Measurements from ENCODE around the gene TMEM132A.

The TMEM132A gene

DNA sequence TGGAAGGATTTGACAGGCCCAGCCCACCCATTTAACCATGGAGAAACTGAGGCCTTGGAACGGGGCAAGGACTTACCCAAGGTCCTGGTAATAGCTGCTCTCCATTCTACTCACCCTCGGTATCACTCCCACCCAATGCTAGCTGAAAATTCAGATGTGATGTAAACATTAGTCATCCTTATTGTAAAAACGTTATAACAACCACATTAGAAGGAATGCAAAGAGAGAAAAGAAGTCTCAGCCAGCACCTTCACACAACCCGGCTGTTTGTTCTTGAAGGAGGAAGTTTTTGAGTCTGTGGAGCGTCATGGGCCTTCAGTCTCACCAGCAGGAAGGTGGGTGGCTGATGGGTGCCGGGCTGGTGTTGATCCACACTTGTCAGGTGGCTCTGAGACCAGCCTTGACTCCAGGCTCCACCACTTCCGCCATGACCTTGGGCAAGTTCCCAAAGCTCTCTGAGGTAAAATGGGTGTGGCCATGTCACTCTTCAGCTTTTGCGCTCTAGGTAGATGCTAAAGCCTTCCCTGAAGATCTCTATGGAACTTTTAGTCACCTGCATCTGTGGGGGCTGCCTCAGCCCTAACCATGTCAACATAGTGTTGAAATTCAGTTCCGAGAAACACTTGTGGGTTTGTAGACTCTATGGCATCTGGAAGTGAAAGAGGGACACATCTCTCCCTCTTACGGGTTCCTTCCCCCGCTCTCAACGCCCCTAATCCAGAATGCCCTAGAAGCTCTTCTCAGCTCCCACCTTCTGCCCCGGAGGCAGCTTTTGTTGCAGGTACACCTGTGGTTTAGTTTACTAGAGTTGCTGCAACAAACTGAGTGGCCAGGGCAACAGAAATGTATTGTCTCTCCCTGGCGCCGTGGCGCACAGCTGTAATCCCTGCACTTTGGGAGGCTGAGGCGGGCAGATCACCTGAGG, 62.0 kb downstream of the TMEM132A start:
- Histone ChIP-seq H2AFZ (ENCODE audit: low read depth, low read length) (no peak overlapping the region), H3K4me1 (ENCODE audit: insufficient read depth, low read length) (no peaks in the 10 kb centered on the region), H3K4me2 (ENCODE audit: insufficient read depth, low read length) (no peak overlapping the region), H3K9ac (ENCODE audit: low read depth, low read length) (no peak overlapping the region), H3K9me3 (ENCODE audit: insufficient read depth, low read length, severe bottlenecking) (no peaks in the 10 kb centered on the region), H4K20me1 (ENCODE audit: insufficient read depth, low read length) (no peaks in the 10 kb centered on the region; the same call in 1 of the 2 replicates), H3K36me3 (ENCODE audit: insufficient read depth, low read length) (no peaks in the 10 kb centered on the region), H3K27ac (ENCODE audit: low read length) (no peak overlapping the region), H3K4me3 (ENCODE audit: low read depth in 1 of 2, low read length in 2 of 2) (no peak overlapping the region), H3K79me2 (ENCODE audit: insufficient read depth, low read length) (no peaks in the 10 kb centered on the region), H3K27me3 (ENCODE audit: insufficient read depth, low read length, poor library complexity) (no peaks in the 10 kb centered on the region)
- TF ChIP-seq EZH2 (IDR thresholded peaks at IDR 0.05; ENCODE audit: borderline replicate concordance, low read depth, low read length, severe bottlenecking): no peak
- TF ChIP-seq, protein P1, sequence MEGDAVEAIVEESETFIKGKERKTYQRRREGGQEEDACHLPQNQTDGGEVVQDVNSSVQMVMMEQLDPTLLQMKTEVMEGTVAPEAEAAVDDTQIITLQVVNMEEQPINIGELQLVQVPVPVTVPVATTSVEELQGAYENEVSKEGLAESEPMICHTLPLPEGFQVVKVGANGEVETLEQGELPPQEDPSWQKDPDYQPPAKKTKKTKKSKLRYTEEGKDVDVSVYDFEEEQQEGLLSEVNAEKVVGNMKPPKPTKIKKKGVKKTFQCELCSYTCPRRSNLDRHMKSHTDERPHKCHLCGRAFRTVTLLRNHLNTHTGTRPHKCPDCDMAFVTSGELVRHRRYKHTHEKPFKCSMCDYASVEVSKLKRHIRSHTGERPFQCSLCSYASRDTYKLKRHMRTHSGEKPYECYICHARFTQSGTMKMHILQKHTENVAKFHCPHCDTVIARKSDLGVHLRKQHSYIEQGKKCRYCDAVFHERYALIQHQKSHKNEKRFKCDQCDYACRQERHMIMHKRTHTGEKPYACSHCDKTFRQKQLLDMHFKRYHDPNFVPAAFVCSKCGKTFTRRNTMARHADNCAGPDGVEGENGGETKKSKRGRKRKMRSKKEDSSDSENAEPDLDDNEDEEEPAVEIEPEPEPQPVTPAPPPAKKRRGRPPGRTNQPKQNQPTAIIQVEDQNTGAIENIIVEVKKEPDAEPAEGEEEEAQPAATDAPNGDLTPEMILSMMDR (IDR thresholded peaks at IDR 0.05; ENCODE audit: borderline replicate concordance, extremely low read depth, low read length, poor library complexity, severe bottlenecking): no peak
- ATAC-seq (ENCODE audit: insufficient read depth, low read depth): peak; percentile 82
- DNase-seq: peak; percentile 55

Data from DND-41 (cell line).